ENCODE results near the gene VENTX.

Gene VENTX

GRCh38 chr10:133202778-133203651 is 34.6 kb upstream of the VENTX start:
- DNase-seq, result no peak

GRCh38 chr10:133203652-133204195 is 33.9 kb upstream of the VENTX start:
- DNase-seq, result no peak

- no peak for DNase-seq
Measured at GRCh38 chr10:133204226-133205015, 33.2 kb upstream of the VENTX start.

GRCh38 chr10:133205146-133205545 is 32.5 kb upstream of the VENTX start:
- DNase-seq, result no peak

DNA sequence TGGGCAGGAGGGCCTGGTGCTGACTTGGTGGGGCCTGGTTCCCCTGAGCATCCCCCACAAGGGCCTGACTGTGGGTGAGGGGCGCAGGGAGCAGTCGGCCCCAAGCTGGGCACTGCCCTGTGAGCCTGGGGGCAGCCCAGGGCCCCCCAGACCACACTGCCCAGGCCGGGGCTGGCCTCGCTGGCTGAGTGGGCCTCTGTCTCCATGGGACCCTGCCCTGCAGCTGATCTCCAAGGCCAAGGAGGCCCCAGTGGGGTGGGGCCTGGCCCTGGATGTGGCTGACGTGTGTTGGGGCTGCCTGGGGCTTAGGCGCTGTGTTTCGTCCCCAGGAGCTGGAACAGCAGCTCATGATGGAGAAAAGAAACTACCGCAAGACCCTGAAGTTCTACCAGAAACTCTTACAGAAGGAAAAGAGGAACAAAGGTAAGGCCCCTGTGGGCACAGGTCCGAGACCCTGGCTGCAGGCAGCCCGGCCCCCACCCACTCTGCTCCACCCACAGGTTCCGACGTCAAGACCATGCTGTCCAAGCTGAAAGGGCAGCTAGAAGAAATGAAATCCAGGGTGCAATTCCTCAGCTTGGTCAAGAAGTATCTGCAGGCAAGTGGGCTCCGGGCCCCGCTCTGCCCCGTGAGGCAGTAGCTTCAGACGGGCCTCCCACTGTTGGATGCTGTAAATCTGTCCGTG is 31.2 kb upstream of the VENTX start:
- DNase-seq, result no peak

- DNase-seq, result no peak
Measured at GRCh38 chr10:133207041-133207600, 30.5 kb upstream of the VENTX start.

DNA sequence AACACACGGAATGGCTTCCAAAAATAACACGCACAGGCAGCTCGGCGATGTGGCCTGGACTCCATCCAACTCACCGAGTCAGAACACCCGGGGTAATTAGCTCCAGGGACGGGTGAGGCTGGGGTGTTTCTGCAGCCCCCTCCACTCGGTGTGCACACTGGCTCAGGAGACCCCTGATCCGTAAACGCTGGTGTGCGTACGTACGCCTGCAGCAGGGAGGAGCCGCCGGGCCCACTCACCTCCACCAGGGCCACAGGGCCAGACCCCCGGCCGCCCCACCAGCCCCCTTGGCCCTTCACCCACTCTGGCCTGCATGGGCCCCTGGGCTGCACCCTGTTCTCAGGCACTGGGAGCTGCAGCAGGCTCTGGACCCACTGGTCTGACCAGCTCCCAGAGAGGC is 30.0 kb upstream of the VENTX start:
- DNase-seq, result no peak

DNA sequence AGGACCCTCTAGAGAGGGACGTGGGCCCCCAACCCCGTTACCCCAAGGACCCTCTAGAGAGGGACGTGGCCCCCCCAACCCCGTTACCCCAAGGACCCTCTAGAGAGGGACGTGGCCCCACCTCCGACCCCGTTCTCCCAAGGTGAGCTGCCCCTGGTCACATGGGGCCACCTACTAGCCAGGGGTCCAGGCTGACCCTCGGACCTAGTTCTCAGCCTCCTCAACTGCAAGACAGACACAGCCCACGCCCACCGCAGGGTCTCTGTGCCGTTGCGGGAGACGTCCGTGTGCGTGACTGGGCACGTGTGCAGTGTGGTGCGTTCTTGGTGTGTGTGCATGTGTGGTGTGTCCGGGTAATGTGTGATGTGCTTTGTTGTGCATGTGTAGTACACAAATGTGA is 29.2 kb upstream of the VENTX start:
- no peak for DNase-seq

DNA sequence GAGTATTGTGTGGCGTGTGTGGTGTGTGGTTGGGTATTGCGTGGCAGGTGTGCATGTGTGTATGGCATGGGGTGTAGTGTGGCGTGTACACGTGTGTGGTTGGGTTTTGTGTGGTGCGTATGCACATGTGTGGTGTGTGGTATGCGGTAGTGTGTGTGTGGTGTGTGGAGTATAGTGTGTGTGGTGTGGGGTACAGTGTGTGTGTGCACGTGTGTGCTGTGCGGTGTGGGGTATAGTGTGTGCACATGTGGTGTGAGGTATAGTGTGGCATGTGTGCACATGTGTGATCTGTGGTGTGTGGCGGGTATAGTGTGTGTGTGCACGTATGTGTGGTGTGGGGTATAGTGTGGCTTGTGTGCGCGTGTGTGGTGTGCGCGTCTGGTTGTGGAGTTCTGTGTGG is 28.5 kb upstream of the VENTX start:
- DNase-seq, result no peak

GRCh38 chr10:133209641-133210040 is 28.0 kb upstream of the VENTX start:
- DNase-seq, result no peak

DNA sequence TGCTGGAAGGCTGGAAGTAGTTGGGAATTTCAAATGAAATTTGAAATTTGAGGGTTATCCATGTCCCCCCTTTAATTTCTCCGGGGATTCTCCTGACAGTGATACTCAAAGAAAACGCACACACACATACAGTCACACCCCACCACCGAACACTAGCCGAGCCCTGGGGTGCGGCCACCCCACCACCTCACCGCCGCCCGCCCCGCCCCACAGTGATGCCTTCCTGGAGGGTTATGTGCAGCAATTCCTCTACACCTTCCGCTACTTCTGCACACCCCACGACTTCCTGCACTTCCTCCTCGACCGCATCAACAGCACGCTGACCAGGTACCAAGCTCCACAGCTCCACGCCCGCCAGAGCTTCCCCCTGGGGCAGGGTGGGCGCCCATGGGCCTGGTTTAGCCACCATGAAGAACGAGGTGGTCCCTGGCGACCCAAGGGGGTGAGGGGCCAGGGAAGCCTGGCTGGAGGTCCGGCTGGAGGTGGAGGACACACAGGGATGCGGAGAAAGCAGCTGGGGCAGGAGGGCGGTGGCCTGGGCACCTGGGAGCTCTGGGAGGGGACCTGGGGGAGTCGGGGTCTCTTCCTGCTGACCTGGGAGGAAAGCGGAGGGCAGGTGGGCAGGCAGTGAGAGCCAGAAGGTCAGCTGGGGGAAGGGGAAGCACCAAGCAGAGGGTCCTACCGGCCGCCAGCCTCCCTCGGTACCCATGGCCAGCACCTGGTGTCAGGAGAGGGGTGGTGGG is 27.1 kb upstream of the VENTX start:
- DNase-seq, result no peak

- no peak for DNase-seq
Measured at GRCh38 chr10:133211141-133211830, 26.4 kb upstream of the VENTX start.

DNA sequence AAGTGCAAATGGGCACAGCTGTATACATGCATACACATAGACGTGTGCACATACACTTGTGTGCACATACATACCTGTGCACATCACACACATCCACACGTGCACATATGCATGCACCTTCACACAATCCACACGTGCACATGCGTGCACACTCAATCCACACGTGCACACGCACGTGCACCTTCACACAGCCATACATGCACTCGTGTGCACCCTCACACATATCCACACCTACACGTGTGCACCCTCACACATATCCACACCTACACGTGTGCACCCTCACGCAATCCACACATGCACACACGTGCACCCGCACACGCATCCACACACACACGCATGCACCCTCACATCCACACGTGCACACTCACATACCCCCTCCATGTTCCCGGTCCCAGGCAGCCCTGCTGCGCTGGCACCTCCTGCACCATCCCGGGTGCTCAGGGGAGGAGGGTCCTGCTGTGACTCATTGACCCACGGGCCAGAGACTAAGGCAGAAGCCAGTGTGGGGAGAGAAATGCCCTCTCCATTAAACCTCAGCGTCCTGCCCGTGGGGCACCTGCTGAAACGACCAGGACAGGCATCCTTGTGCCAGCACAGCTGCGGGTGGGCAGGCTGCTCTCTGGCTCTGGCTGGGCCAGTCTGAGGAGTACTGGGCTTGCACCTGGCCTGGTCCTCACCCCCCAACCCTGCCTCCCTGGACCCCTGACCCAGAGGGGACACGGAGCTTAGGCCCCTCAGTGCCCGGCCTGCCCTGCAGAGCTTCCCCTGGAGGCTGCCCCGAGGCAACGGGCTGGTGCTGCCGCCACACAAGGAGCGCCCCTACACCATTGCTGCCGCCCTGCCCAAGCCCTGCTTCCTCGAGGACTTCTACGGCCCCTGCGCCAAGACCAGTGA is 25.4 kb upstream of the VENTX start:
- no peak for DNase-seq

GRCh38 chr10:133212853-133213494 is 24.7 kb upstream of the VENTX start:
- no peak for DNase-seq

- DNase-seq, result no peak
Measured at GRCh38 chr10:133213641-133214467, 23.8 kb upstream of the VENTX start.

GRCh38 chr10:133214468-133215410 is 22.9 kb upstream of the VENTX start:
- no peak for DNase-seq

DNA sequence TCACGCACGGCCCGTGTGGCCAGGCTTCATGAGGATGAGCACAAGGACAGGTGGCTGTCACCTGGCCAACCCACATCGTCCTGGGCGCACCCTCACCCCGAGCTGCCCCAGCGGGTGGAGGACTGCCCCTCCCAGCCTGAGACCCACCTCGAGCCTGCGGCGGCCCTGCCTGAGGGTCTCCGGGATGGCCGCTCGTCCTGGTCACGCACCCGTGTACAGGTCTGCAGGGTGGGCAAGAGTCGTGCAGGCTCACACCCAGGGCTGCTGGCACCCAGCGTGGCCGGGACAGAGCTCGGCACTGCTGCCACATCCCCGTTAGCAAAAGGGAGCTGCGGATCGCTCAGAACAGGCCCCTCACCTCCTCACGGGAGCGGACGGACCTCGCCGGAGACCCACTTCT is 22.1 kb upstream of the VENTX start:
- DNase-seq, result no peak

DNA sequence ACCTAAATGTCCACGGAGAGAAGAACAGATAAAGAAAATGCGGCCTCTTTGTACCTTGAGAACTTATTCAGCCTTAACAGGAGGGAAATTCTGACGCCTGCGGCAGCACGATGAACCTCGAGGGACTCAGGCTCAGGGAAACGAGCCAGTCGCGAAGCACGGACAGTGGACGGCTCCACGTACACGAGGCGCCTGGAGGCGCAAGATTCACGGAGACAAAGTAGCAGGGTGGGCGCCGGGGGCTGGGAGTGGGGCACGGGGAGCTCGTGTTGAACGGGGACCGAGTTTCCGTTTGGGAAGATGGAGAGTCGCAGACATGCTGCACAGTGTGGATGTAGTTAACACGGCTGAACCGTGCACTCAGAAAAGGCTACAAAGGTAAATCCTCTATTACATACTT is 20.9 kb upstream of the VENTX start:
- no peak for DNase-seq

All from NCI-H1436 treated with DMSO at 0.1 percent for 48 hours (cell line).